Right kidney (tissue), 1 donor: ENCODE data around the gene SPECC1L.
"Not testable (repeated sequence)": the region's sequence is repeated elsewhere in the genome, so short reads cannot be mapped to it uniquely, and the experiment has no call there.

ENCODE experiments used
- DNase-seq: peaks from one replicate; pipeline ENCODE4 v3.0.0-alpha.2; 2016

SPECC1L gene

GRCh38 chr22:24282401-24282800 lies 11.8 kb downstream of the SPECC1L start:
- no peak for DNase-seq

- no peak for DNase-seq
Measured at GRCh38 chr22:24284747-24285203, 14.1 kb downstream of the SPECC1L start.

DNA sequence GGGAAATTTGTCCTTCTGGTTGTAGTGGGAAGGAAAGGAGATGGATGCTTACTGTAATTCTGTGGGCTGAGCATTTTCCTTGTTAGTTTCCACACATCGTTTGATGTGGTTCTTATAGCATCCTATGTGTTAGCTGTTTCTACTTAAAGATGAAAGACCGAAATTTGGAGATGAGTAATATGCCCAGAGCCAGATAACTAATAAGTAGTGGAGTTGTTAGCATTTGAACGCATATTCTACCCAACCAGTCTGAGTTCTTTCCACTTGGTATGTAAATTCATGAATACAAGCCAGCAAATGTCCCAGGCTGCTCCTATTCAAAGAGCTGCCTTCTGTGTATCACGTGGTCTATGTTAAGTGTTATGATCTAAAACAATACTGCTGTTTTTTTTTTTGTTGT lies 14.6 kb downstream of the SPECC1L start:
- no peak for DNase-seq

GRCh38 chr22:24287212-24287611 lies 16.6 kb downstream of the SPECC1L start:
- DNase-seq = not testable (repeated sequence)

- DNase-seq = not testable (repeated sequence)
Measured at GRCh38 chr22:24287801-24288200, 17.2 kb downstream of the SPECC1L start.

- no peak for DNase-seq
Measured at GRCh38 chr22:24289114-24289513, 18.5 kb downstream of the SPECC1L start.

DNA sequence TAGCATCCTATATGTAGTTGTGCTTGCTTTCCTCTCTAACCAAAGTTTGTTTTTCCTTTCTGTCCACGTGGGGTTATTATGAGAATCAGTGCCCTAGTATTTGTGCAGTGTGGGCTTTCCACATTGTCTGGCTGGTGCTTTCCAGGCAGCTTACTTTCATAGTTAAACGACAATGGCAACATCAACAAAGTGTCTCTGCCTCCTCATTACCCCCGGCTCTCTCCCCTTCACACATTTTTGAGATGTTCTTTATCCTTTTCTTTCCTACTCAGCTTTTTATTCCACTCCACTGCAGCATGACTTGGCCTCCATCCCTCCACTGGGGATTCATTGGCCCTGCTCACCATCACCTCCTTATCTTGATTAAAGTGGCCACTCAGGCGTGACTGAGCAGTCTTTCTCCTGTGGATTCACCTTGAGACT lies 19.1 kb downstream of the SPECC1L start:
- no peak for DNase-seq

- DNase-seq = no peak
Measured at GRCh38 chr22:24290459-24290858, 19.8 kb downstream of the SPECC1L start.

GRCh38 chr22:24291515-24292201 lies 21.0 kb downstream of the SPECC1L start:
- no peak for DNase-seq

GRCh38 chr22:24292202-24292830 lies 21.7 kb downstream of the SPECC1L start:
- DNase-seq = not testable (repeated sequence)

DNA sequence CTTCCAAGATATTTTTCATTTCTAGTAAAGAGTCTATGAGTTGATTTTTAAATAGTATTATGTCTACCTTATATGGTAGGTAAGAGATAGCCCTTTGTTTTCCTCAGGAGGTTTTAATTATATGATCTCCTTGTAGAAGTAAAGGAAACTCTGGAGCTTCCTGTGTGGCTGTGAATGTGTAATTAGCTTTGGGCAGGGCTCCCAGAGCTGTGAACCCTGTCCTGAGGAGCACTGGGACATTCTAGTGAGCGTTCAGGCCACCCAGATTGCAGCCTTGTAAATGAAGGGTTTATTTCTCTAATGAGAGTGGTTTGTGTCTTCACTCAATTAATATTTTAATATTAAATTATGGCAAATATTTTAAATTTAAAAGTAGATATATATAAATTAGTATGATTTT lies 24.3 kb downstream of the SPECC1L start:
- not testable (repeated sequence) for DNase-seq

- DNase-seq = not testable (repeated sequence)
Measured at GRCh38 chr22:24298497-24299155, 28.0 kb downstream of the SPECC1L start.

GRCh38 chr22:24300522-24300921 lies 29.9 kb downstream of the SPECC1L start:
- DNase-seq = not testable (repeated sequence)

- no peak for DNase-seq
Measured at GRCh38 chr22:24302591-24302990, 32.0 kb downstream of the SPECC1L start.

DNA sequence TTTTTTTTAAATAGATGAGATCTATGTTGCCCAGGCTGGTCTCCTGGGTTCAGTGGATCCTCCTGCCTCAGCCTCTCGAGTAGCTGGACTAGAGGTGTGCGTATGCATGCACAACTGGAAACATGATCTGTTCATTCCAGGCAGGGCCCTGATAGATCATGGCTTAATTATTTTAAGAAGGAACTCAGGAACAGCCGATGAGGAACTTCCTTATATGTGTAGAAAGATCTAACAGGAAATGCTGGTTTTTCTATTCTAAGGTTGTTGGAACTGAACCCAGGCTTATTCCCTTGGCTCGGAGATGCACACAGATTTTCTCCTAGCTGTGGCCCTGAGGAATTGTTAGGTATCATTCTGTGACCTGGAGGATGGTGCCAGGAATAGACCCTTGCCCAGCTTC lies 32.4 kb downstream of the SPECC1L start:
- DNase-seq = no peak

DNA sequence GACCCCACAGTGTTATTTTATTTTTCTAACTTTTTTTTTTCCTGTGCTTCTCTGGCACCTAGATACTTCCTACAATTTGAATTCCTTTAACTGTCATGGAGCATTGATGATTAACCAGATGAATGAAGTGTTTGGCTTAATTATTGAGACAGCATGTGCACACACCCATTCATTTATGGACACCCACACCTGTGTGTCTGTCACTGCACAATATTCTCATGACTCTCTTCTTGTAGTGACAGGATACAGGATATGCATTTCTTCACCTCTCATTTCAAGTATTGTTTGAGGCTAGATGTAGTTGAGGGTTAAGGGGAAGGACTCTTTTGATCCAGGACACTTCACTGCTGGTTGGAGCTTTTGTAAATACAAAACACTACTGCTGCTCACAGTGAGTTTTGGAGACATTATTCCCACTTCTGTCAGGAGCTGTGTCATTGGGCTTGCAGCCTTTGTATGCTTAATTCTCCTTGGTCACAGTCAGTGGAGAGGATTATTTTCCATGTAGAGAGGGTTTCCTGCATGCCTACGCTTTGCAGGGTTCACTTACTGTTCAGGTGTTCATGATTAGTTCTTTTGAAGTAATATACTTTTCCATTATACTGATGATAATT lies 33.5 kb downstream of the SPECC1L start:
- no peak for DNase-seq

GRCh38 chr22:24305260-24305692 lies 34.6 kb downstream of the SPECC1L start:
- no peak for DNase-seq

- DNase-seq = no peak
Measured at GRCh38 chr22:24310969-24311368, 40.3 kb downstream of the SPECC1L start.

DNA sequence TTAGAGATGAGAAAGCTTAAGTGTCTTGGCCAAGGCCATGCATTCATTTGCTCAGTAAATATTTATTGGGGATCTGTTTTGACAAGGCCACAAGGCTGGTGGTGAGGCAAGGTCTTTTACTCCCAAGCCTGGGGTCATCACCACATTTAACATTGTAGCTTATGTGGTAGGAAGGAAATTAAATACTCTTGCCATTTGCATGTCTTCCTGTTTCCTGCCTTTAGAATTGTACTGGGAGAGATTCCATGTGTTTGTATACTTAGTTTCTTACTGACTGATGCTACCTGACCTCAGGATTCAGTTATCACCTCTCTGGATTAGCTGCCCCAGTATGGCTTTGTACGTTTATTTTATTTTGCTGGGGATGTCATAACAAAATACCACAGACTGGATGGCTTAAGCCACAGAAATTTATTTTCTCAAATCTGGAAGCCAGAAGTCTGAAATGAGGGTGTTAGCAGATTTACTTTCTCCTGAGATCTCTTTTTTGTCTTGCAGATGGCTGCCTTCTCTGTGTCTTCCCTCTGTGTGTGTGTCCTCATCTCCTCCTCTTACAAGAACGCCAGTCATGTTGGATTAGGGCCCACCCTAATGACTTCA lies 44.8 kb downstream of the SPECC1L start:
- DNase-seq = no peak

DNA sequence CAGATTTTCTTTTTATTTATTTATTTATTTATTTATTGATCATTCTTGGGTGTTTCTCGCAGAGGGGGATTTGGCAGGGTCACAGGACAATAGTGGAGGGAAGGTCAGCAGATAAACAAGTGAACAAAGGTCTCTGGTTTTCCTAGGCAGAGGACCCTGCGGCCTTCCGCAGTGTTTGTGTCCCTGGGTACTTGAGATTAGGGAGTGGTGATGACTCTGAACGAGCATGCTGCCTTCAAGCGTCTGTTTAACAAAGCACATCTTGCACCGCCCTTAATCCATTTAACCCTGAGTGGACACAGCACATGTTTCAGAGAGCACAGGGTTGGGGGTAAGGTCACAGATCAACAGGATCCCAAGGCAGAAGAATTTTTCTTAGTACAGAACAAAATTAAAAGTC lies 45.6 kb downstream of the SPECC1L start:
- DNase-seq = not testable (repeated sequence)

DNA sequence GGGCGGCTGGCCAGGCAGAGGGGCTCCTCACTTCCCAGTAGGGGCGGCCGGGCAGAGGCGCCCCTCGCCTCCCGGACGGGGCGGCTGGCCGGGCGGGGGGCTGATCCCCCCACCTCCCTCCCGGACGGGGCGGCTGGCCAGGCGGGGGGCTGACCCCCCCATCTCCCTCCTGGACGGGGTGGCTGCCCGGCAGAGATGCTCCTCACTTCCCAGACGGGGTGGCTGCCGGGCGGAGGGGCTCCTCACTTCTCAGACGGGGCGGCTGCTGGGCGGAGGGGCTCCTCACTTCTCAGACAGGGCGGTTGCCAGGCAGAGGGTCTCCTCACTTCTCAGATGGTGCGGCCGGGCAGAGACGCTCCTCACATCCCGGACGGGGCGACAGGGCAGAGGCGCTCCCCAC lies 46.9 kb downstream of the SPECC1L start:
- DNase-seq = not testable (repeated sequence)

GRCh38 chr22:24319451-24319850 lies 48.8 kb downstream of the SPECC1L start:
- DNase-seq = no peak

GRCh38 chr22:24321999-24322398 lies 51.4 kb downstream of the SPECC1L start:
- no peak for DNase-seq
